IPS DF 19.7 (cell line): ENCODE results near the gene ZNRF3.
"Not testable (repeated sequence)": the region's sequence is repeated elsewhere in the genome, so short reads cannot be mapped to it uniquely, and the experiment has no call there.

Experiments used
- DNase-seq: peaks from one replicate; pipeline ENCODE4 v3.0.0-alpha.2; 2013; ENCODE audit warnings: low read depth, low spot score

The ZNRF3 gene

GRCh38 chr22:28884747-28885350 lies 1.5 kb downstream of the ZNRF3 start:
- DNase-seq, result no peak

- DNase-seq, result no peak
Observed at GRCh38 chr22:28885939-28886338, 2.6 kb downstream of the ZNRF3 start.

- not testable (repeated sequence) for DNase-seq
Observed at GRCh38 chr22:28886679-28887078, 3.3 kb downstream of the ZNRF3 start.

GRCh38 chr22:28887725-28888459 lies 4.5 kb downstream of the ZNRF3 start:
- DNase-seq, result no peak

GRCh38 chr22:28889478-28890024 lies 6.2 kb downstream of the ZNRF3 start:
- DNase-seq, result no peak

GRCh38 chr22:28891156-28891733 lies 7.9 kb downstream of the ZNRF3 start:
- DNase-seq, result no peak

GRCh38 chr22:28892175-28892731 lies 8.9 kb downstream of the ZNRF3 start:
- DNase-seq, result no peak

- no peak for DNase-seq
Observed at GRCh38 chr22:28893810-28894209, 10.4 kb downstream of the ZNRF3 start.

- DNase-seq, result no peak
Observed at GRCh38 chr22:28894334-28894733, 11.0 kb downstream of the ZNRF3 start.

- DNase-seq, result no peak
Observed at GRCh38 chr22:28894807-28895206, 11.4 kb downstream of the ZNRF3 start.

- DNase-seq, result no peak
Observed at GRCh38 chr22:28896611-28897010, 13.2 kb downstream of the ZNRF3 start.

GRCh38 chr22:28898233-28898629 lies 14.9 kb downstream of the ZNRF3 start:
- DNase-seq, result no peak

GRCh38 chr22:28899199-28899853 lies 16.0 kb downstream of the ZNRF3 start:
- DNase-seq, result no peak

GRCh38 chr22:28900379-28900925 lies 17.1 kb downstream of the ZNRF3 start:
- no peak for DNase-seq

- no peak for DNase-seq
Observed at GRCh38 chr22:28902490-28902889, 19.1 kb downstream of the ZNRF3 start.

- no peak for DNase-seq
Observed at GRCh38 chr22:28903080-28903479, 19.7 kb downstream of the ZNRF3 start.

GRCh38 chr22:28903729-28904128 lies 20.4 kb downstream of the ZNRF3 start:
- DNase-seq, result no peak

GRCh38 chr22:28904211-28904896 lies 21.0 kb downstream of the ZNRF3 start:
- no peak for DNase-seq

- DNase-seq, result no peak
Observed at GRCh38 chr22:28905256-28905832, 22.0 kb downstream of the ZNRF3 start.

GRCh38 chr22:28906312-28906711 lies 22.9 kb downstream of the ZNRF3 start:
- no peak for DNase-seq
